Measurements from ENCODE around the gene MPHOSPH6. TPM values are rescaled to one million over a fixed set of nuclear protein-coding genes. Genes with fewer than 3 reads are reported as not detected.
"Not testable (repeated sequence)": the region's sequence is repeated elsewhere in the genome, so short reads cannot be mapped to it uniquely, and the experiment has no call there.

Gene MPHOSPH6, protein sequence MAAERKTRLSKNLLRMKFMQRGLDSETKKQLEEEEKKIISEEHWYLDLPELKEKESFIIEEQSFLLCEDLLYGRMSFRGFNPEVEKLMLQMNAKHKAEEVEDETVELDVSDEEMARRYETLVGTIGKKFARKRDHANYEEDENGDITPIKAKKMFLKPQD
- polyA plus RNA-seq (2012; ENCODE audit: missing spikeins): 23.2 TPM

DNA sequence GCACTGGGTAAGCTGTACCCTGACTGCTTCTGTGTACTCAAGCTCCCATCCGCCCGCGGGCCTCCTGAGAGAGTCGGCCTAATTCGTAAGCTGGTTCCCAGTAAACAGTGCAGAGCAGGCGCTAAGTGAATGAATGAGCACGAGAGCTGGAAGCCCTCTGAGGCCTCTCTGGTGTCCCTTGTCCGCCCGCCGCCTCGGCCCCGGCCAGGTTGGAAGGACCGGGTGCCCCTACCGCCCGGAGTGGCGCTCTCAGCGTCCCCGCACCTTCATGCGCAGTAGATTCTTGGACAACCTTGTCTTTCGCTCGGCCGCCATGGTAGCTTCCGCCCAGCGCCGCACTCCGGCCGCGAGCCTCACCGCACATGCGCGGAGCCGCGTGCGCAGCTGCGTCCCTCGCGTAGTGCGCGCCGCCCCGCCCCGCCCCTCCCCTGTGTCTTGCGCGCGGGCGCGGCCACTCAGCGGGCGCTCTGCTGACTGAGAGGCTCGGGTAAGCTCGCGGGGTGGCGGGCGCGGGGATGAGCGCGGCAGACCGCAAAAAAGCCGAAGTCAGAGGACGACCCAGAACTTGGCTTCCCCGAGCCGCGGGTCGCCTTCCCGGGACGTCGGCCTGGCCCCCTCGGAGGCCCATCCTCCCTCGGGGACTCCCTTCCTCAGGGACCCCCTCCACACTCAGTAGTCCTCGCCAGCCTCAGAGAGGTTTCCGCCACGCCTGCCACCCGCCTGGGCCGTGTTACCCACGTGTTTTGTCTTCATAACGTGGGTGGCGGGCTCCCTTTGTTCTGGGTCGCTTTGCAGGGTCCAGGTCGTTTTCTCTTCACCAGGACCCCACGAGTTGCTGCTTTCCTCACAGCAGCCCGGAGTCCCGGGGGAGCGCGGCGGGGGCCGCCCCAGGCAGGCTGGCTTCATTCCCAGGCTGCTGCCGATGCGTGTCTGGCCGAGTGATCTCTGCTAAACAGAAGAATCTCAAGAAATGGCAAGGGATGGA, at the start of gene MPHOSPH6:
MPHOSPH6 (minus strand) TSS at position 364 of the 985 bp plus-strand sequence; CDS start at position 315, 49 bp downstream.
- DNase-seq (ENCODE audit: insufficient read length) (peak; percentile 90), FAIRE-seq (peak; percentile 73)
- TF ChIP-seq POLR2A (IDR thresholded peaks at IDR 0.05; ENCODE audit: low read depth, low read length): peak; percentile 54; the same call in 1 of the 2 replicates
- no peak for TF ChIP-seq POLR2AphosphoS5 (IDR thresholded peaks at IDR 0.05; ENCODE audit: low read depth, low read length)

DNA sequence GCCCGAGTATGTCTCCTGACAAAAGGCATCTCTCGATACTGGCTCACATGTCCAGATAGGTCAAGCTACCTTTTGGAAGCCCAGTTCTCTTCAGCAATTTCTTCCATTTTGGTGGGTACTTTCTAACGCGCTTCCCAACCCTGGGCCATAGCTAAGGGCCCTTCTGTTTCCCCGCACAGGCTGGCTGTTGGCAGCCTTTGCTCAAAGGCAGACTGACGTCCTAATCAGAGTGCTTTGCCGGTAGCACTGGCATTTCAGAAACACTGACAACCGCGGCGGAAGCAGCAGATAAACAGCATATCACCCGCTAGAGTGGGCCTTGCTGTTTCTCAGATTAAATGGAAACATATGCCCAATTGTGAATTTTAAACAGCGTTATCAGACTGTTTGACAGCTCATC, 49.3 kb upstream of the MPHOSPH6 start:
- FAIRE-seq (no peak), DNase-seq (ENCODE audit: insufficient read length) (no peak)
- no peak for TF ChIP-seq TAF1 (IDR thresholded peaks at IDR 0.05; ENCODE audit: borderline replicate concordance, low read depth, low read length)
- TF ChIP-seq POLR2A (IDR thresholded peaks at IDR 0.05; ENCODE audit: low read depth, low read length): no peak
- no peak for TF ChIP-seq POLR2AphosphoS5 (IDR thresholded peaks at IDR 0.05; ENCODE audit: low read depth, low read length)

DNA sequence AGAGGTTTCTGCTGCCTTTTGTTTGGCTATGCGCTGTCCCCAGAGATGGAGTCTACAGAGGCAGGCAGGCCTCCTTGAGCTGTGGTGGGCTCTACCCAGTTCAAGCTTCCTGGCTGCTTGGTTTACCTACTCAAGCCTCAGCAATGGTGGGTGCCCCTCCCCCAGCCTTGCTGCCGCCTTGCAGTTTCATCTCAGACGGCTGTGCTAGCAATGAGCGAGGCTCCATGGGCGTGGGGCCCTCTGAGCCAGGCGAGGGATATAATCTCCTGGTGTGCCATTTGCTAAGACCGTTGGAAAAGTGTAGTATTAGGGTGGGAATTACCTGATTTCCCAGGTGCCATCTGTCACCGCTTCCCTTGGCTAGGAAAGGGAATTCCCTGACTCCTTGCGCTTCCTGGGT, 39.3 kb upstream of the MPHOSPH6 start:
- not testable (repeated sequence) for DNase-seq (ENCODE audit: insufficient read length)

DNA sequence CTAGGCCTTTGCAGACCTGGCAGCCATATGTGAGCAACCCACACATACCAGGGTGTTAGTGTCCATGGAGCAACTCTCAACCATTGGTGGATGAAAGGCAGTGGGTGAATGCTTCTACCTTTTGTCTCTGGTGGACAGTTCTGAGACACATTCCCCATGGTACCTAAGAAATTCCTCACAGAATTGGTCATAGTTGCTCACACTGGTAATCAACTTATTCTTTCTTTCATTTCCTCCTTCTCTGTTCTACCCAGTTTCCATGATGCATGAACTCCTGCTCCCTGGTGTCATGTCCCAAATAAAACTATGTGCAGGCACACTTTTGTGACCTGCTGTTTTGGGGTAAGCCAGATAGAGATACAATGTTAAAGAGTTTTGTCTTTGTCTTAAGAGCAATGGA, 33.2 kb upstream of the MPHOSPH6 start:
- TF ChIP-seq POLR2A (IDR thresholded peaks at IDR 0.05; ENCODE audit: low read depth, low read length): no peak
- TF ChIP-seq POLR2AphosphoS5 (IDR thresholded peaks at IDR 0.05; ENCODE audit: low read depth, low read length): no peak
- TF ChIP-seq TAF1 (IDR thresholded peaks at IDR 0.05; ENCODE audit: borderline replicate concordance, low read depth, low read length): no peak
- no peak for DNase-seq (ENCODE audit: insufficient read length)

More for the DNA sequence above, 39.3 kb upstream of the MPHOSPH6 start:
- not testable (repeated sequence) for FAIRE-seq

DNA sequence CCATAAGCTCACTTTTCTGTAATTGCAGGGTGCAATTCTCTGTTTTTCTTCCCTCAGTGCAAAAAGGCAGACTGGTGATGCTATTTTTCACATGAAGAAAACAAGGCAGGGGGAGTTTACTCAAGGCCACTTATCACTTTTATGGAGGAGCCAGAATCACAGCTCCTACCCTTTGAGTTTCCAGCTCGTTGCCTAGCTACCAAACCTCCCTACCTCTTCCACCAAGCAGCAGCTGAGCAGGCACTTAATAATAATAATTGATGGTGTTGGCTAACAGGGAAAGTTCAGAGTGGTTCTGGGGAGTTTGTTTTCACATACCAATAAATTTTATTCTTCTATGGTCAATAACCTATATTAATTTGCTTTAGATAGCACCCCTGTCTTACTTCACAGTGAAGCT, 31.9 kb upstream of the MPHOSPH6 start:
- DNase-seq (ENCODE audit: insufficient read length) (no peak), FAIRE-seq (no peak)
- TF ChIP-seq POLR2AphosphoS5 (IDR thresholded peaks at IDR 0.05; ENCODE audit: low read depth, low read length) (no peak), POLR2A (IDR thresholded peaks at IDR 0.05; ENCODE audit: low read depth, low read length) (no peak), TAF1 (IDR thresholded peaks at IDR 0.05; ENCODE audit: borderline replicate concordance, low read depth, low read length) (no peak)

More for the DNA sequence above, 33.2 kb upstream of the MPHOSPH6 start:
- no peak for FAIRE-seq

DNA sequence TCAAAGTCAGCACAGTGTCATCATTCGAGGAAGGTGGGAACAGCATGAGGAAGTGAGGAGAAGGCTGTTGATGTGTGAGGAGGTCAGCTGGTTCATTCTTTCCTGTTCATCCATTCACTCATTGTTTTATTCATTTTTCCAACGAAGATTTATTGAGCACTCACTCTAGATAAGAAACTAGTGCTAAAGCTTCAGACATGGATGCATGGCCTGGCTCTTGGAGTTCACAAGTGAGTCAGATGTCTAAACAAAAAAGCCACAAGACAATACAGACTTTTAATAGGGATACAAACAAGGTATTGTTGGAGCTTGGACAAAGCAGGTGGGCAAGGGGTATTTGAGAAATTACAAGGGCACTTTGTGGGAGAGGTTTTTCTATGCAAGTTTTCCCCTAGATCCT, 31.3 kb upstream of the MPHOSPH6 start:
- TF ChIP-seq TAF1 (IDR thresholded peaks at IDR 0.05; ENCODE audit: borderline replicate concordance, low read depth, low read length) (no peak), POLR2A (IDR thresholded peaks at IDR 0.05; ENCODE audit: low read depth, low read length) (no peak), POLR2AphosphoS5 (IDR thresholded peaks at IDR 0.05; ENCODE audit: low read depth, low read length) (no peak)
- DNase-seq (ENCODE audit: insufficient read length): no peak
- no peak for FAIRE-seq

DNA sequence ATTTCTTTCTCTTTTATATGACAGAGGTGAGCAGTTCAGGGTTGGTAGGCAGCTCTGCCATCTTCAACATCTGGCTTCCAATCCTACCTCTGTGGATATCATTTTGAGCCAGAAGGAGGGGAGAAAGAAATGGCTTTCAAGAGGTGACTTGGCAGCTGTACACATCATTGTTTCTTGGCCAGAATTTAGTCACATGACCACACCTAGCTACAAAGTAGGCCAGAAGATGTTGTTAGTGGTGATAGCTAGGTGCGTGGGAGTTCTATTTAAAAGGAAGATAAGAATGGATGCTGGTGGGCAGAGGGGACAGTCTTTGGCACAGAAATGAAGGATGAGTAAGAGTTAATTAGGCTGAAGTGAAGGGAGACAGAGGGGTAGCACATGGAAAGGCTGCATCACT, 29.2 kb upstream of the MPHOSPH6 start:
- FAIRE-seq (no peak), DNase-seq (ENCODE audit: insufficient read length) (no peak)
- TF ChIP-seq POLR2AphosphoS5 (IDR thresholded peaks at IDR 0.05; ENCODE audit: low read depth, low read length) (no peak), POLR2A (IDR thresholded peaks at IDR 0.05; ENCODE audit: low read depth, low read length) (no peak), TAF1 (IDR thresholded peaks at IDR 0.05; ENCODE audit: borderline replicate concordance, low read depth, low read length) (no peak)

DNA sequence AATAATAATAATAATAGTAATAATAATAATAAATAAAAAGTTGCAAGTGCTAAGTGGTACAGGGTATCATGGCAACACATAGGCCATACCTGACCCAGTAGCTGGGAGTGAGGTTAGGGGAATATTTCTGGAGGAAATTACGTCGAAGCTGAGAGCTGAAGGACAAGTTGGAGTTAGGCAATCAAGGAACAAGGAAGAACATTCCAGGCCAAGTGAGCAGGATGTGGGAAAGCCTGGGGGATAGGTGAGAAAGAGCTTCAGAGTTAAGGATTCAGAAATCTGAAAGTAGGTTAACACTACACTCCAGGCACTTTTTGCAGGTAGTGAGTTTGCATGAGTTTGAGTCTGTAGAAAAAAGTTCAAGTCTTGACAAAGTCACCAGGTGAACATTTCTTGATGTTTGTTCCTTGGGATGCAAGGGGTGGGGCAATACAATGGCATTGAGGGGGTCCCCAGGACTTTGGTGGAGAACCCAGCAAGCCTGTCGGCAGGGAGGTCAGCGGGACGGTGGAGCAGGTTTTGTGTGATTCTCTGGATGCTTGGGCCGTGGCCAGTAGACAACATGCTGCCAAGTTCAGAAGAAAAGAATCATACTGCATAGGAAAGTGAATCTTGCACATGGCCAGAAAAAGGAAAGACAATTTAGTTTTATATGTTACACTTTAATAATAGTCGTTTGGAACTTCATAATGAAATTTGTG, 27.7 kb upstream of the MPHOSPH6 start:
- no peak for TF ChIP-seq TAF1 (IDR thresholded peaks at IDR 0.05; ENCODE audit: borderline replicate concordance, low read depth, low read length)
- TF ChIP-seq POLR2AphosphoS5 (IDR thresholded peaks at IDR 0.05; ENCODE audit: low read depth, low read length): no peak
- no peak for TF ChIP-seq POLR2A (IDR thresholded peaks at IDR 0.05; ENCODE audit: low read depth, low read length)
- DNase-seq (ENCODE audit: insufficient read length) (no peak), FAIRE-seq (no peak)

DNA sequence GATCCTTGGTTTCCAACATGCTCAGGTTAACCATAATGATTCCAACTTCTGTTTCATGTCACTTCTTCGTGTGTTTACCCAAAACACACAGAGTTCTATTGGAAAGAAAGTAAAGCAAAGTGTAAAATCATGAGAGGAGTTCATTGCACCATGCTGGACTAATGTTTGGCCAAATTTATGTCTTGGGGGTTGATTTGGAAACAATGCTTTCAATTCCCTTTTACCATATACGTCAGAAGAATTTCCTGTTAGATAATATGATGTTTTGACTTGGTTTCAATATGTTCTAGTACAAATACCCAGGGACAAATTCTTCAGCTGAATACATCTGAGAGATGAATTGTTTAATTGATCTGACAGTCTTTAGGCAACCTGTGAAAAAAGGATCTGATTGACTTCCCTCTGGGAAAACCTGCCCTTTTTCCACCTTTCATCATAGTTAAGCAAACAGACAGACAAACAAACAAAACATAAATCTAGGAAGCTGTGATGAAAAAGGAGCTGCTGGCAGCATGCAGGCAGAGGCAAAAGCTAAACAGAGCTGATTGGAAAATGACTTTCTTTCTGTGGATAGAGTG, 26.0 kb upstream of the MPHOSPH6 start:
- FAIRE-seq (no peak), DNase-seq (ENCODE audit: insufficient read length) (no peak)
- TF ChIP-seq TAF1 (IDR thresholded peaks at IDR 0.05; ENCODE audit: borderline replicate concordance, low read depth, low read length) (no peak), POLR2A (IDR thresholded peaks at IDR 0.05; ENCODE audit: low read depth, low read length) (no peak), POLR2AphosphoS5 (IDR thresholded peaks at IDR 0.05; ENCODE audit: low read depth, low read length) (no peak)

DNA sequence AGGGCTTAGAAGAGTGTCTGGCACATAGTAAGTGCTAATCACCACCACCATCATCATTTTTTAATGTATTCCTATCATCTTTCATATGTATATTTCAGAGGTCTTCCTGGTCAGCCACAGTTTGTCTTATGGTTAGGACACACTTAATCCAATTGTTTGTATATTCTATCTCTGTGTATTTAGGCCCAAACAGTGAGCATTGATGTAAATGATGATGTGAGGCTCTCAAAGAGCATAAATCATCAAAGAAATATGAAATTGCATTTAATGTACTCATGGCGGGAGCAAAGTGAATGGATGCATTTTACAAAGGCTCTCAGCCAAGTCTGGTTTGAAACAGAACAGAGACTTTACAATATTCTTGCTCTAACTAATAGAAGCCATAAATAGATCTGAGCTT, 24.1 kb upstream of the MPHOSPH6 start:
- TF ChIP-seq POLR2AphosphoS5 (IDR thresholded peaks at IDR 0.05; ENCODE audit: low read depth, low read length): no peak
- no peak for TF ChIP-seq TAF1 (IDR thresholded peaks at IDR 0.05; ENCODE audit: borderline replicate concordance, low read depth, low read length)
- no peak for TF ChIP-seq POLR2A (IDR thresholded peaks at IDR 0.05; ENCODE audit: low read depth, low read length)
- no peak for DNase-seq (ENCODE audit: insufficient read length)
- no peak for FAIRE-seq

DNA sequence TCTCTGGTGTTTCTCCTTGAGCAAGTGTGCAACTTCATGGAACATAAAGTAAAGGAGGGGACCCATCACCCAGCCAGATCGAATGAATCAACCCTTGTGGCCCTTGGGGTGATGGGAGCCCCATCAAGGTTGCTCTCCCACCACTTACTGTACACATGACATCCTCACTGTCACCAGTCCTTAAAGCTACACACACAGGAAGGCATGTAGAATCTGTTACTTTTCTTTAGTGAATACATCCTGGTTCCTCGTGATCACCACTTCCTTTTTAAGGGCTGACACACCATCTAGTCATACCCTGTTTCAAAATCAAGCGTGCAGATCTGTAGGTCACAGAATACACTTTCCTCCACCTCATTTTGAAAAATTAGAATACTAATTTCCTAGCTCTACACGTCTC, 22.6 kb upstream of the MPHOSPH6 start:
- DNase-seq (ENCODE audit: insufficient read length) (no peak), FAIRE-seq (no peak)
- no peak for TF ChIP-seq POLR2AphosphoS5 (IDR thresholded peaks at IDR 0.05; ENCODE audit: low read depth, low read length)
- no peak for TF ChIP-seq TAF1 (IDR thresholded peaks at IDR 0.05; ENCODE audit: borderline replicate concordance, low read depth, low read length)
- TF ChIP-seq POLR2A (IDR thresholded peaks at IDR 0.05; ENCODE audit: low read depth, low read length): no peak
